ENCODE data around the gene KLF2. TPM values are rescaled to one million over a fixed set of nuclear protein-coding genes. Genes with fewer than 3 reads are reported as not detected.

The KLF2 gene
- total RNA-seq, 1 donor from 2014 or later = under 0.01 TPM

- TF ChIP-seq CTCF (IDR thresholded peaks at IDR 0.05; ENCODE audit: insufficient read depth, low read length, severe bottlenecking) = no peak
- no peak for DNase-seq (ENCODE audit: low read depth)
Observed at GRCh38 chr19:16328824-16329482, 4.3 kb downstream of the KLF2 start.

DNA sequence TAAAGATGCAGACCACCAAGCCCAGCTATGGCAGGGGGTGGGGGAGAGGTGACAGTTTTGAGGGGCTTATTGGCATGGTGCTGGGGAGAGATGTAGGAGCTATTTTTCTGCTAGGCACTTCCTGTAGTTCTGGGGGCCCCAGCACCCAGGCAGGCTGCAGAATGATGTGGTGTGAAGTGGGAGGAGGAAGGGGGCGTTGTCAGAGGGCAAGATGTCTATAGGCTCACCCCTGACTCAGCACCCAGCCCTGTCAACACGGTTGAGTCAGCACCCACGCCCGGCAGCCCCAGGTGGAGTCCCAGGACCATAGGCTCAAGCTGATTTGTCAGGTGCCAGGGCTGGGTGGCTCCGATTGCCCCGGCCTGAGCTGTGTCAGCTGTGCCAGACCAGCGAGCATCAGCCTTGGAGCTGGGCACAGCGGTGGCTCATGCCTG is 5.8 kb downstream of the KLF2 start:
- H3K4me3 ChIP-seq (ENCODE audit: low read depth, low read length) = no peak overlapping the region
- H3K27me3 ChIP-seq (ENCODE audit: control insufficient read depth, insufficient read depth, low read length) = peaks cover 2% of the 10 kb centered on the region
- DNase-seq (ENCODE audit: low read depth) (peak; percentile 93), FAIRE-seq (peak; percentile 60)
- no peaks in the 10 kb centered on the region for H3K36me3 ChIP-seq (ENCODE audit: control insufficient read depth, insufficient read depth, low read length)
- no peak for TF ChIP-seq CTCF (IDR thresholded peaks at IDR 0.05; ENCODE audit: insufficient read depth, low read length, severe bottlenecking)

More at GRCh38 chr19:16328824-16329482, 4.3 kb downstream of the KLF2 start:
- H3K27me3 ChIP-seq (ENCODE audit: control insufficient read depth, insufficient read depth, low read length) = peaks cover 2% of the 10 kb centered on the region
- no peaks in the 10 kb centered on the region for H3K36me3 ChIP-seq (ENCODE audit: control insufficient read depth, insufficient read depth, low read length)
- no peak overlapping the region for H3K4me3 ChIP-seq (ENCODE audit: low read depth, low read length)
- peak; percentile 28 for FAIRE-seq

DNA sequence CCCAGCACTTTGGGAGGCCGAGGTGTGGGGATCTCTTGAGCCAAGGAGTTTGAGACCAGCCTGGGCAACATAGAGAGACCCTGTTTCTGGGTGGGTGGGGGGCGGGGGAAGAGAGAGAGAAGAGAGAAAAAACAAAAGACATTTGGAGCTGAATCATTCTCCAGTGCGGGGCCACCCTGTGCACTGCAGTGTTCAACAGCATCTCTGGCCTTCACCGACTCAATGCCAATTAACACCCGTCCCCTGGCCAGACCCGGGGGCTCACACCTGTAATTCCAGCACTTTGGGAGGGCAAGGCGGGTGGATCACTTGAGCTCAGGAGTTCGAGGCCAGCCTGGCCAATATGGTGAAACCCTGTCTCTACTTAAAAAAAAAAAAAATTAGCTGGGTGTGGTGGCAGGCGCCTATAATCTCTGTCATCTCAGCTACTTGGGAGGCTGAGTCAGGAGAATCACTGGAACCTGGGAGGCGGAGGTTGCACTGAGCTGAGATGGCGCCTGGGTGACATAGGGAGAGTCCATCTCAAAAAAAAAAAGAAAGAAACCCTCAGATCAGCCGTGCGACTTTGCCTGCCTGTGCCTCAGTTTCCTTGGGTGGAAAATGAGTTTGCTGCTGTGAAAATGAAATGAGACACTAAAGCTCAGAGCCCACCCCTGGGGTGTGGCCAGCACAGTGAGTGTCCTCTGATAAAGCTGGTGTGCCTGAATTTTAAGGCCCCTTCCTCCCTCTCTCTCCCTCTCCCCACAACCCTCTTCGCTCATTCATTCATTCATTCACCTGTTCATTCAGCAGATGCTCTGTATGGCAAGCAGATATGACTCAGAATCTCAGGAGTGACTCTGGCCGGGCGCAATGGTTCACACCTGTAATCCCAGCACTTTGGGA is 6.4 kb downstream of the KLF2 start:
- no peak for TF ChIP-seq CTCF (IDR thresholded peaks at IDR 0.05; ENCODE audit: insufficient read depth, low read length, severe bottlenecking)
- H3K4me3 ChIP-seq (ENCODE audit: low read depth, low read length) = no peak overlapping the region
- FAIRE-seq = no peak
- no peaks in the 10 kb centered on the region for H3K36me3 ChIP-seq (ENCODE audit: control insufficient read depth, insufficient read depth, low read length)
- peaks cover 2% of the 10 kb centered on the region for H3K27me3 ChIP-seq (ENCODE audit: control insufficient read depth, insufficient read depth, low read length)
- no peak for DNase-seq (ENCODE audit: low read depth)

- FAIRE-seq (no peak), DNase-seq (ENCODE audit: low read depth) (no peak)
- no peak for TF ChIP-seq CTCF (IDR thresholded peaks at IDR 0.05; ENCODE audit: insufficient read depth, low read length, severe bottlenecking)
Observed at GRCh38 chr19:16333001-16333586, 8.5 kb downstream of the KLF2 start.

GRCh38 chr19:16334411-16334810 is 9.8 kb downstream of the KLF2 start:
- DNase-seq (ENCODE audit: low read depth) (no peak), FAIRE-seq (no peak)
- H3K27me3 ChIP-seq (ENCODE audit: control insufficient read depth, insufficient read depth, low read length) = no peaks in the 10 kb centered on the region
- H3K4me3 ChIP-seq (ENCODE audit: low read depth, low read length) = no peak overlapping the region
- H3K36me3 ChIP-seq (ENCODE audit: control insufficient read depth, insufficient read depth, low read length) = no peaks in the 10 kb centered on the region
- no peak for TF ChIP-seq CTCF (IDR thresholded peaks at IDR 0.05; ENCODE audit: insufficient read depth, low read length, severe bottlenecking)

More at GRCh38 chr19:16333001-16333586, 8.5 kb downstream of the KLF2 start:
- Histone ChIP-seq H3K27me3 (ENCODE audit: control insufficient read depth, insufficient read depth, low read length) (no peaks in the 10 kb centered on the region), H3K4me3 (ENCODE audit: low read depth, low read length) (no peak overlapping the region), H3K36me3 (ENCODE audit: control insufficient read depth, insufficient read depth, low read length) (no peaks in the 10 kb centered on the region)

Measured in bronchial epithelial cell (primary cell).